Spleen (tissue), 11 donors: Measurements from ENCODE around the gene KIF21B. TPM values are rescaled to one million over a fixed set of nuclear protein-coding genes. Genes with fewer than 3 reads are reported as not detected.

Experiments used
- DNase-seq: peaks from one replicate; pipeline ENCODE4 v3.0.0-alpha.2; 2020
- H3K27ac ChIP-seq, 8 donors: fragments of 200-600 bp; sonication (generic) in 7 of 8; 1 replicate in 4 of 8; 2 replicates in 4 of 8; pipeline versions ENCODE4 v1.5.0 to v1.8.0; 2016 to 2021; ENCODE audit warnings: inconsistent platforms in 4 of 8, mild to moderate bottlenecking in 4 of 8, moderate library complexity in 1 of 8
- H3K27me3 ChIP-seq, 7 donors: fragments of 200-600 bp; sonication (generic) in 6 of 7; replicated peaks in 1 of 7; 1 replicate in 4 of 7; 2 replicates in 3 of 7; pipeline versions ENCODE4 v1.5.0 to v1.8.0; 2016 to 2021; ENCODE audit warnings: inconsistent platforms in 3 of 7, mild to moderate bottlenecking in 1 of 7
- H3K36me3 ChIP-seq, 6 donors: fragments of 200-600 bp; sonication (generic) in 5 of 6; 1 replicate in 4 of 6; 2 replicates in 2 of 6; pipeline versions ENCODE4 v1.5.0 to v1.8.0; 2016 to 2021; ENCODE audit warnings: inconsistent platforms in 2 of 6
- H3K4me1 ChIP-seq, 6 donors: fragments of 200-600 bp; sonication (generic) in 5 of 6; 1 replicate in 3 of 6; 2 replicates in 3 of 6; pipeline versions ENCODE4 v1.5.0 to v1.8.0; 2016 to 2021; ENCODE audit warnings: inconsistent platforms in 3 of 6
- H3K4me3 ChIP-seq, 8 donors: fragments of 200-600 bp; sonication (generic) in 7 of 8; 1 replicate in 4 of 8; 2 replicates in 4 of 8; pipeline versions ENCODE4 v1.5.0 to v1.8.0; 2016 to 2021; ENCODE audit warnings: inconsistent platforms in 4 of 8, mild to moderate bottlenecking in 4 of 8, moderate library complexity in 2 of 8
- H3K9me3 ChIP-seq, 8 donors: fragments of 200-600 bp; sonication (generic) in 7 of 8; 1 replicate in 4 of 8; 2 replicates in 4 of 8; pipeline versions ENCODE4 v1.5.0 to v1.8.0; 2016 to 2021; ENCODE audit warnings: inconsistent platforms in 4 of 8
- POLR2A ChIP-seq, 3 donors: fragments of 450-650 bp; IDR thresholded peaks; one replicate each; pipeline ENCODE4 v1.5.1; 2017; ENCODE audit warnings: antibody characterized with exemption in 3 of 3, mild to moderate bottlenecking in 1 of 3
- POLR2AphosphoS5 ChIP-seq, 3 donors: sonication (generic); formaldehyde crosslinking; IDR thresholded peaks; one replicate each; pipeline ENCODE4 v1.5.1; 2017; ENCODE audit warnings: antibody characterized with exemption in 3 of 3
- WGBS, 5 donors: extraction: QIAGEN DNeasy Blood & Tissue Kit in 3 of 5; methylation state at CpG; one replicate each; pipeline versions ENCODE4 v1.1.5 to v1.1.7; 2013 to 2018; 5-methylcytosine and 5-hydroxymethylcytosine counted together
- intact Hi-C: fragments of 100-400 bp; cut with DNase I; formaldehyde crosslinking; loops from one replicate; pipeline ENCODE4 v1.15.0; 2023; ENCODE audit warnings: low total_unique reads
- polyA plus RNA-seq, 3 donors: library from polyadenylated mRNA; stranded (reverse); fragments of 200-250 nt; gene quantifications; one replicate each; pipeline ENCODE4 v1.2.1, GENCODE V29; 2013
- total RNA-seq, 7 donors: library from RNA; depleted of rRNA in 3 of 7; stranded (reverse); fragments of >200 nt in 3 of 7; fragmentation: NEBNext Ultra II Directional in 4 of 7; extraction: Animal tissue kit (Norgen Biotek cat#: 25700) in 4 of 7; gene quantifications; one replicate each; pipeline versions ENCODE4 v1.1.0 to v1.2.1, GENCODE V29; 2016 to 2021
- TF ChIP-seq, protein P1 (sequence below), 11 experiments: fragments of 200-600 bp in 7 of 11; fragments of 450-650 bp in 4 of 11; sonication (generic) in 4 of 11; IDR thresholded peaks in 8 of 11; conservative IDR thresholded peaks in 3 of 11; 1 replicate in 7 of 11; 2 replicates in 4 of 11; pipeline versions ENCODE4 v1.4.0 to v1.8.0; 2016 to 2021; ENCODE audit warnings: antibody characterized with exemption in 11 of 11, inconsistent platforms in 4 of 11, mild to moderate bottlenecking in 1 of 11
- donor health status: healthy with polysubstance abuse.
- donor health status: DM: no; HTN: no; CAD: no; lungs with moderate emphysema.
- donor health status: DM: no; HTN: no; CAD: no.
- donor health status: Bipolar disorder and iron deficiency.
- donor health status: healthy.
- donor health status: DM: no; HTN: no; CAD: no.
- donor health status: DM: yes; HTN: yes; CAD: no.

Gene KIF21B
- total and polyA plus RNA-seq, 10 donors, result 3.0 to 49.0 (median 28.1) TPM

DNA sequence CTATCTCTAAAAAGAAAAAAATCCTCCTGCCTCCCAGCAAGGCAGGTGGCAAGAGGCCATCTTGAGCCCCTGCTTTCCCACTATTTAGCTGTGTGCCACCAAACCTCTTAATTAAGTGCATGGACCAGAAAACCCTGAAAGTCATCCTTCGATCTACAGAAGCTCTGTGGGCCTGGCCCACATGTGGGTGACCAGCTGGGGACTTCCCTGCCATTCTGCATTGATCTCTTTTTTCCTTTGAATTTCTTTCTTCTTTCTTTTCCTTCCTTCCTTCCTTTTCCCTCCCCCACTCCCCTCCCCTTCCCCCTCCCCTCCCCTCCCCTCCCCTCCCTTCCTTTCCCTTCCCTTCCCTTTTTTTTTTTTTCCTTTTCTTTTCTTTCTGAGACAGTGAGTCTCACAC lies 38.0 kb downstream of the KIF21B start:
- WGBS, 5 donors, result 80 to 100% (median 90%) methylated on average over 1 of the region's 1 CpG
- intact Hi-C loops, result no loop called here

DNA sequence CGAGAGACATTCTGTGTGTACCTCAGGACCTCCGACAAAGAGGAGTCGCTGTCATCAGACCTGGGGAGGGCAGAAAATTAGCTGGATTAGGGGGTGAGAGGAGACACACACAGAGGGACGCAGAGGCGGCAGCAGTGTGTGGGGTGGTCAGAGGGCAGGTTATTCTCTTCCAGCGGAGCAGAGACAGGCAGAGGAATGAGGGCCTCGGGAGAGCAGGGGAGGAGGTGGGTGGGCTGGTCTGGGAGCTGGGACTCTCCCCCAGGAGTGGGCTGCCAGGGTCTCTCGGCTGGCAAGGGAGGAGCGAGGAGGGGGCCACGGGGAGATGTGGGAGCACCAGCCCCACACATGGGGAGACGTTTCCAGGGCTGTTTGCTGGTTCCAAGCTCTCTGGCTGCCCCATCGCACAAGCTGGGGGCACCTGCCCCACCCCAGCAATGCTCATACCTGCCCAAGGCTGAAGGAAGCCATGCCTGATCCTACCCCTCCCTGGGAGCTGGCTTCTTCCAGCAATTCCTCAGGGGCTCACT lies 40.4 kb downstream of the KIF21B start:
- H3K4me1 ChIP-seq, result no peaks in the 10 kb centered on the region
- H3K4me3 ChIP-seq, result no peak overlapping the region
- H3K9me3 ChIP-seq, result peaks cover 0 to 11% (median 3%) of the 10 kb centered on the region in 8 donors
- H3K27me3 ChIP-seq, result no peaks in the 10 kb centered on the region
- H3K27ac ChIP-seq, result no peak overlapping the region
- intact Hi-C loops, result no loop called here
- WGBS, 5 donors, result 94 to 99% (median 95%) methylated on average over 10 to 12 of the region's 12 CpGs
- TF ChIP-seq, protein P1, sequence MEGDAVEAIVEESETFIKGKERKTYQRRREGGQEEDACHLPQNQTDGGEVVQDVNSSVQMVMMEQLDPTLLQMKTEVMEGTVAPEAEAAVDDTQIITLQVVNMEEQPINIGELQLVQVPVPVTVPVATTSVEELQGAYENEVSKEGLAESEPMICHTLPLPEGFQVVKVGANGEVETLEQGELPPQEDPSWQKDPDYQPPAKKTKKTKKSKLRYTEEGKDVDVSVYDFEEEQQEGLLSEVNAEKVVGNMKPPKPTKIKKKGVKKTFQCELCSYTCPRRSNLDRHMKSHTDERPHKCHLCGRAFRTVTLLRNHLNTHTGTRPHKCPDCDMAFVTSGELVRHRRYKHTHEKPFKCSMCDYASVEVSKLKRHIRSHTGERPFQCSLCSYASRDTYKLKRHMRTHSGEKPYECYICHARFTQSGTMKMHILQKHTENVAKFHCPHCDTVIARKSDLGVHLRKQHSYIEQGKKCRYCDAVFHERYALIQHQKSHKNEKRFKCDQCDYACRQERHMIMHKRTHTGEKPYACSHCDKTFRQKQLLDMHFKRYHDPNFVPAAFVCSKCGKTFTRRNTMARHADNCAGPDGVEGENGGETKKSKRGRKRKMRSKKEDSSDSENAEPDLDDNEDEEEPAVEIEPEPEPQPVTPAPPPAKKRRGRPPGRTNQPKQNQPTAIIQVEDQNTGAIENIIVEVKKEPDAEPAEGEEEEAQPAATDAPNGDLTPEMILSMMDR (IDR thresholded peaks at IDR 0.05 in 8 of 11, conservative IDR thresholded peaks at IDR 0.05 in 3 of 11), result no peak
- no peak for TF ChIP-seq POLR2A (IDR thresholded peaks at IDR 0.05)
- no peak for TF ChIP-seq POLR2AphosphoS5 (IDR thresholded peaks at IDR 0.05)
- DNase-seq, result no peak
- peaks cover 3 to 100% (median 90%) of the 10 kb centered on the region in 6 donors for H3K36me3 ChIP-seq

More for the DNA sequence above, 38.0 kb downstream of the KIF21B start:
- H3K4me1 ChIP-seq, result no peaks in the 10 kb centered on the region
- peaks cover 3 to 100% (median 91%) of the 10 kb centered on the region in 6 donors for H3K36me3 ChIP-seq
- TF ChIP-seq POLR2A (IDR thresholded peaks at IDR 0.05), result no peak
- TF ChIP-seq POLR2AphosphoS5 (IDR thresholded peaks at IDR 0.05), result no peak
- TF ChIP-seq, protein P1 (IDR thresholded peaks at IDR 0.05 in 8 of 11, conservative IDR thresholded peaks at IDR 0.05 in 3 of 11), result no peak
- peaks cover 0 to 2% (median 0%) of the 10 kb centered on the region in 8 donors for H3K9me3 ChIP-seq
- DNase-seq, result no peak
- no peak overlapping the region for H3K4me3 ChIP-seq
- no peaks in the 10 kb centered on the region for H3K27me3 ChIP-seq
- H3K27ac ChIP-seq, result no peak overlapping the region

DNA sequence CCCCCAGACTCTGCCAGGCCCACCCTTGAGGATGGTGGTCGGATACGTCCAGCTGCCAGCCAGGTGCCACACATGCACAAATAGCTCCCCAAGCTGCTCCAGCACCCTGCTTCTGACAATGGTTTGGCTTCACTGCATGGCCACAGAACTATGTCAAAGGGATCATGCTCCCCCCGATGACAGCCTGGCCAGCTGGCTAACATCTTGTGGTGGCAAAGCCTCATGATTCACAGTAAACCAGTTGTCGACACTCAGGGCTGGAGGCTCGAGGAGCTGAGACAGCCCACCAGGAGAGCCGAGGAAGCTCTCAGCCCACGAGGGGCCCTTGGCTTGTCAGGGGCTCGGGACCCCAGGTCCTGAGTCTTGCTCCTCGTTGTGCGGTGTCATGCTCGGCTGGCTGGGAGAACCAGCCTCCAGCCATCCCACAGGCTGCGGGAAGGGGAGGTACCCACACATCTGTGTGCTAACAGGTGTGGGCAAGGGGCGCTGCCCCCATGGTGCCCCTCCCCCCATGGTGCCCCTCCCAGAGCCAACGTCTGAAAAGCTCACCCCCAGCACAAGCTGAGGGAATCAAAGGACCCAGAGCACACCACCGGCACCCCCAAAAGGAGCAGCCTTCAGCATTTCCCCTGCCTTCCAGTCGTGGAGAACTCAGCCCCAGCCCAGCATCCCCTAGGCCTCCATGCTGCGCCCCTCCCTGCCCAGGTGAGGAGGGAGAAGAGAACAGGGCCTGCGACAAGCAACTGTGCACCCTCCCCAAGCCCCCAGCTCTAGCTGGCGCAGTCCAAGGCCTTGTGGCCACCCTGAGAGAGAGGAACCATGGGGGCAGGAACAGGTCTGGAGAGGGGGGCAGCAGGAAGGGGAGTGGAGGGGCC lies 41.2 kb downstream of the KIF21B start:
- Histone ChIP-seq H3K27me3 (no peaks in the 10 kb centered on the region), H3K4me1 (no peaks in the 10 kb centered on the region), H3K9me3 (peaks cover 0 to 11% (median 3%) of the 10 kb centered on the region in 8 donors), H3K36me3 (peaks cover 3 to 100% (median 91%) of the 10 kb centered on the region in 6 donors), H3K27ac (no peak overlapping the region), H3K4me3 (no peak overlapping the region)
- intact Hi-C loops, result no loop called here
- TF ChIP-seq POLR2A (IDR thresholded peaks at IDR 0.05) (no peak), POLR2AphosphoS5 (IDR thresholded peaks at IDR 0.05) (no peak)
- TF ChIP-seq, protein P1 (IDR thresholded peaks at IDR 0.05 in 8 of 11, conservative IDR thresholded peaks at IDR 0.05 in 3 of 11), result no peak
- 88 to 93% (median 91%) methylated on average over 8 to 19 of the region's 19 CpGs for WGBS, 5 donors
- DNase-seq, result peak; percentile 60

DNA sequence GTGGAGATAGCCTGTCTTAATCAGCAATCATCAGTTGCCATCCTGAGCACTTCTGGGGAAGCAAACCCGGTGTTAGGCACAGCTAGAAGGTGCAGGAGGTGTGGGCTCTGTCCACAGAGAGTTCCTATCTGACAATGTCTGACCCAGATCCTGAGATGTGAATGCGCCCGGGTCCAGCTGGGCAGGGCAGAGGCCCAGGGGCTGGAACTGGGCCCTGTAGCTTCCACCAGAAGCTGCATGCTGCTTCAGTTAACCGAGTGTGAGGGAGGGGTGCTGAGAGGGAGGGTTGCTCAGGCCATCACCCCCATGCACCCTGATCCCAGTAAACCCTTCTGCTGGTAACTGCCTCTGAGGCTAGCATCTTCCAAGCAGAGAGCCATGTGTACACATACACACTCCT lies 42.2 kb downstream of the KIF21B start:
- Histone ChIP-seq H3K27me3 (no peaks in the 10 kb centered on the region), H3K36me3 (peaks cover 3 to 100% (median 91%) of the 10 kb centered on the region in 6 donors), H3K27ac (no peak overlapping the region), H3K4me1 (no peaks in the 10 kb centered on the region), H3K9me3 (peaks cover 0 to 11% (median 3%) of the 10 kb centered on the region in 8 donors), H3K4me3 (no peak overlapping the region)
- intact Hi-C loops, result no loop called here
- peak; percentile 62 for DNase-seq
- WGBS, 5 donors, result 93 to 100% (median 95%) methylated on average over 3 to 4 of the region's 4 CpGs
- TF ChIP-seq POLR2AphosphoS5 (IDR thresholded peaks at IDR 0.05) (no peak), POLR2A (IDR thresholded peaks at IDR 0.05) (no peak)
- TF ChIP-seq, protein P1 (IDR thresholded peaks at IDR 0.05 in 8 of 11, conservative IDR thresholded peaks at IDR 0.05 in 3 of 11), result no peak
